OCI-LY3 (cell line): Measurements from ENCODE around the gene PPP3CB.

Source experiments
- CTCF ChIP-seq: fragments of 200-600, 300-600 bp; sonication (generic); IDR thresholded peaks from 2 replicates; pipeline ENCODE4 v1.5.1; 2014; ENCODE audit warnings: antibody characterized with exemption, low read length, low read depth
- EZH2phosphoT487 ChIP-seq: fragments of 200-600 bp; shearing (Covaris generic); IDR thresholded peaks from 2 replicates; pipeline ENCODE4 v1.6.1; 2018; ENCODE audit warnings: antibody characterized with exemption, mixed run types, low read depth

GRCh38 chr10:73413108-73413527 lies 82.7 kb downstream of the PPP3CB start:
- TF ChIP-seq CTCF (no peak), EZH2phosphoT487 (no peak)
